Parathyroid adenoma (tissue), 2 donors: Measurements from ENCODE around the gene FAM184B.

ENCODE experiments used
- H2AFZ ChIP-seq: fragments of 300-600 bp; sonication (generic); one replicate; pipeline ENCODE4 v1.7.0; 2017; ENCODE audit warnings: antibody characterized with exemption, mild to moderate bottlenecking
- H3K27ac ChIP-seq: fragments of 300-600 bp; sonication (generic); one replicate; pipeline ENCODE4 v1.7.0; 2017
- H3K27me3 ChIP-seq: fragments of 300-600 bp; sonication (generic); one replicate; pipeline ENCODE4 v1.7.0; 2017; ENCODE audit warnings: low read length; ENCODE audit not compliant: control insufficient read depth, insufficient read depth
- H3K36me3 ChIP-seq: fragments of 300-600 bp; sonication (generic); one replicate; pipeline ENCODE4 v1.7.0; 2017; ENCODE audit warnings: low read length; ENCODE audit not compliant: control insufficient read depth, insufficient read depth
- H3K4me1 ChIP-seq: fragments of 300-600 bp; sonication (generic); one replicate; pipeline ENCODE4 v1.7.0; 2017; ENCODE audit warnings: control low read depth
- H3K4me2 ChIP-seq: fragments of 300-600 bp; sonication (generic); one replicate; pipeline ENCODE4 v1.7.0; 2017; ENCODE audit warnings: low read length
- H3K4me3 ChIP-seq: fragments of 300-600 bp; sonication (generic); one replicate; pipeline ENCODE4 v1.7.0; 2017; ENCODE audit warnings: low read depth, low read length
- H3K79me2 ChIP-seq: fragments of 300-600 bp; sonication (generic); one replicate; pipeline ENCODE4 v1.7.0; 2017; ENCODE audit warnings: control low read depth
- H3K9ac ChIP-seq: fragments of 300-600 bp; sonication (generic); one replicate; pipeline ENCODE4 v1.7.0; 2017; ENCODE audit warnings: mild to moderate bottlenecking
- H3K9me3 ChIP-seq: fragments of 300-600 bp; sonication (generic); one replicate; pipeline ENCODE4 v1.7.0; 2017; ENCODE audit warnings: low read length; ENCODE audit not compliant: control insufficient read depth
- TF ChIP-seq, protein P1 (sequence below): fragments of 300-600 bp; sonication (generic); IDR thresholded peaks from one replicate; pipeline ENCODE4 v1.7.0; 2017; ENCODE audit warnings: antibody characterized with exemption, mild to moderate bottlenecking
- donor health status: primary hyperparathyroidism.

FAM184B gene

GRCh38 chr4:17785858-17786257 is 4.4 kb upstream of the FAM184B start:
- no peak overlapping the region for H3K9ac ChIP-seq
- no peaks in the 10 kb centered on the region for H3K4me1 ChIP-seq
- no peaks in the 10 kb centered on the region for H3K9me3 ChIP-seq
- H3K4me2 ChIP-seq, result no peak overlapping the region
- no peak overlapping the region for H3K4me3 ChIP-seq
- H2AFZ ChIP-seq, result no peak overlapping the region
- no peak overlapping the region for H3K27ac ChIP-seq
- TF ChIP-seq, protein P1, sequence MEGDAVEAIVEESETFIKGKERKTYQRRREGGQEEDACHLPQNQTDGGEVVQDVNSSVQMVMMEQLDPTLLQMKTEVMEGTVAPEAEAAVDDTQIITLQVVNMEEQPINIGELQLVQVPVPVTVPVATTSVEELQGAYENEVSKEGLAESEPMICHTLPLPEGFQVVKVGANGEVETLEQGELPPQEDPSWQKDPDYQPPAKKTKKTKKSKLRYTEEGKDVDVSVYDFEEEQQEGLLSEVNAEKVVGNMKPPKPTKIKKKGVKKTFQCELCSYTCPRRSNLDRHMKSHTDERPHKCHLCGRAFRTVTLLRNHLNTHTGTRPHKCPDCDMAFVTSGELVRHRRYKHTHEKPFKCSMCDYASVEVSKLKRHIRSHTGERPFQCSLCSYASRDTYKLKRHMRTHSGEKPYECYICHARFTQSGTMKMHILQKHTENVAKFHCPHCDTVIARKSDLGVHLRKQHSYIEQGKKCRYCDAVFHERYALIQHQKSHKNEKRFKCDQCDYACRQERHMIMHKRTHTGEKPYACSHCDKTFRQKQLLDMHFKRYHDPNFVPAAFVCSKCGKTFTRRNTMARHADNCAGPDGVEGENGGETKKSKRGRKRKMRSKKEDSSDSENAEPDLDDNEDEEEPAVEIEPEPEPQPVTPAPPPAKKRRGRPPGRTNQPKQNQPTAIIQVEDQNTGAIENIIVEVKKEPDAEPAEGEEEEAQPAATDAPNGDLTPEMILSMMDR, result peak; percentile 21
- H3K79me2 ChIP-seq, result no peaks in the 10 kb centered on the region
- peaks cover 3% of the 10 kb centered on the region for H3K27me3 ChIP-seq
- H3K36me3 ChIP-seq, result no peaks in the 10 kb centered on the region

DNA sequence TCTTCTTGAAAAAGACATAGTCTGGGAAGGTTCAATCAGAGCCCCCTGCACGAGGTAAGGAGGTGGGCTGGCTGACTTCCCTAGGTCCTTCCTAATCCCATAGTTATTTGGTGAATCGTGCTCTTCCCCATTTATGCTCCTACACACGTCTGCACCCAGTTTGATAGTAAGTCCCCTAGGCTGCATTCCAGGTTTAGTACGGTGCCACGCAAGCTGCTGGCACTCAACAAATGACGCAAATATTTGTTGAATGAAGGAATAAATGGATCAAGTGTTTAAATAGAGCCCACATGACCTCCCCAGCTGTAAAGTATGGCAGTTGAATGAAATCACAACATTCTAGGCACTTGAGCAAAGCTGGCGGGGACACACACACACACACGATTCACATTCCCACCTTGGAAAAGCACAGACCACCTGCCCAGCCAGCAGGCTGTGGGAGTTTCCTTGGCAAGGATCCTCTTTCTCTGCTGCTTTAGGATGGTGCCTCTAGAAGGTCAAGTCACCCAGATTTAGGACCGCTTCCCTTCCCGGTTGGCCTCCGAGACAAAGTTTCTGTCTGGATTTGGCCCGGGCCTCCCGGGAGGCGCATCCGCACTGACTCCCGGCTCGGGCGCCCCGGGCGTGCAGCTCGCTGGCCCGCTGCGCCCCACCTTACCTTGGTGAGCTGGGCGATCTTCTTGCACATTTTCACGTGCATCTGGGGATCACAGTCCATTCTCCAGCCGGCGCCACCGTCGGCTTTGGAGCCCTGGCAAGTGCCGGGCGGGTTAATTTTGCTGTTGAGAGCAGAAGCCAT is 721 bp downstream of the FAM184B start:
- no peaks in the 10 kb centered on the region for H3K4me1 ChIP-seq
- H3K36me3 ChIP-seq, result no peaks in the 10 kb centered on the region
- H3K27ac ChIP-seq, result no peak overlapping the region
- peak overlapping the region; percentile 50 for H3K4me2 ChIP-seq
- no peaks in the 10 kb centered on the region for H3K79me2 ChIP-seq
- H3K9ac ChIP-seq, result no peak overlapping the region
- peaks cover 6% of the 10 kb centered on the region for H3K27me3 ChIP-seq
- no peaks in the 10 kb centered on the region for H3K9me3 ChIP-seq
- TF ChIP-seq, protein P1, result no peak
- peak overlapping the region; percentile 72 for H2AFZ ChIP-seq
- peak overlapping the region; percentile 44 for H3K4me3 ChIP-seq

DNA sequence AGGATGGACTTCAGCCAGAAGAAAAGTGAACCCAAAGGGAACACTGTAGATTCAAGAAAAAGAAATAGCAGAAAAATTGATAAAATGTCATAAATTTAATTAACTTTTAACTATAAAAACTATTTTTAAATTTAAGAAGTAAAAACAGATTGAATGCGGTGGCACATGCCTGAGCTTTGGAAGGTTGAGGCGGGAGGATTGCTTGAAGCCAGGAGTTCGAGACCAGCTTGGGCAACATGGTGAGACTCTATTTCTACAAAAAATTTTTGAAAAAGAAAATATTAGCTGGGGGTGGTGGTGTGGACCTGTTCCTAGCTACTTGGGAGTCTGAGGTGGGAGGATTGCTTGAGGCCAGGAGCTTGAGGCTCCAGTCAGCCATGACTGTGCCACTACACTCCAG is 3.0 kb downstream of the FAM184B start:
- H3K79me2 ChIP-seq, result no peaks in the 10 kb centered on the region
- TF ChIP-seq, protein P1, result no peak
- H2AFZ ChIP-seq, result no peak overlapping the region
- H3K4me1 ChIP-seq, result no peaks in the 10 kb centered on the region
- no peak overlapping the region for H3K27ac ChIP-seq
- no peaks in the 10 kb centered on the region for H3K9me3 ChIP-seq
- H3K9ac ChIP-seq, result no peak overlapping the region
- no peaks in the 10 kb centered on the region for H3K36me3 ChIP-seq
- H3K4me2 ChIP-seq, result no peak overlapping the region
- H3K4me3 ChIP-seq, result no peak overlapping the region
- H3K27me3 ChIP-seq, result peaks cover 6% of the 10 kb centered on the region

GRCh38 chr4:17773135-17773698 is 8.2 kb downstream of the FAM184B start:
- TF ChIP-seq, protein P1, result no peak
- no peak overlapping the region for H3K4me3 ChIP-seq
- H3K9ac ChIP-seq, result no peak overlapping the region
- H3K4me1 ChIP-seq, result no peaks in the 10 kb centered on the region
- H3K9me3 ChIP-seq, result no peaks in the 10 kb centered on the region
- no peaks in the 10 kb centered on the region for H3K36me3 ChIP-seq
- H3K27ac ChIP-seq, result no peak overlapping the region
- H2AFZ ChIP-seq, result no peak overlapping the region
- no peaks in the 10 kb centered on the region for H3K27me3 ChIP-seq
- no peak overlapping the region for H3K4me2 ChIP-seq
- no peaks in the 10 kb centered on the region for H3K79me2 ChIP-seq
